GM12878 (cell line): Measurements from ENCODE around the gene PPIP5K2. TPM values are rescaled to one million over a fixed set of nuclear protein-coding genes. Genes with fewer than 3 reads are reported as not detected.

ENCODE experiments used
- ATAC-seq: fragments of 200-7000 bp; cut with Tn5 transposase; 3 replicates; pipeline ENCODE4 v1.9.1; 2020; ENCODE audit warnings: mild to moderate bottlenecking, moderate library complexity
- BruUV-seq: library from RNA; stranded (reverse); fragments of 400-500 nt; replicated peaks from 2 replicates; lab custom pipeline; 2021; lab: Mats Ljungman, UMichigan
- CTCF ChIA-PET: fragments of 300-600 bp; sonication (Branson Sonifier 250); formaldehyde crosslinking; extraction: SDS; loops from one replicate; lab custom pipeline; 2021; ENCODE audit warnings: inconsistent platforms; lab: Yijun Ruan, JAX
- POLR2A ChIA-PET: fragments of 350-600 bp; formaldehyde crosslinking; extraction: SDS; loops from one replicate; lab custom pipeline; 2021; ENCODE audit warnings: inconsistent platforms; lab: Charles Lee
- RAD21 ChIA-PET: fragments of 300-600 bp; sonication (Branson Sonifier 250); formaldehyde crosslinking; loops from one replicate; lab custom pipeline; 2023; ENCODE audit warnings: antibody characterized with exemption; ENCODE audit not compliant: unreplicated experiment; lab: Charles Lee
- SMC1A ChIA-PET: fragments of 300-600 bp; sonication (Branson Sonifier 250); formaldehyde crosslinking; loops from one replicate; lab custom pipeline; 2023; ENCODE audit not compliant: unreplicated experiment, uncharacterized antibody; lab: Charles Lee
- DNase-seq: peaks from one replicate; pipeline ENCODE4 v3.0.0-alpha.2; 2011; ENCODE audit warnings: low read depth, low spot score
- FAIRE-seq: peaks from 3 replicates; lab custom pipeline; 2011; peaks lifted over from hg19 to GRCh38; lab: Jason Lieb, UNC
- H2AFZ ChIP-seq: 2 replicates; pipeline ENCODE4 v1.6.0; 2011; ENCODE audit warnings: low read depth, low read length, control low read depth; ENCODE audit not compliant: control insufficient read depth
- H3K27ac ChIP-seq: 2 replicates; pipeline ENCODE4 v1.5.1; 2011; ENCODE audit warnings: control low read depth; ENCODE audit not compliant: control insufficient read depth, insufficient read depth
- H3K27me3 ChIP-seq, 2 experiments: replicated peaks in 1 of 2; 2 replicates each; pipeline versions ENCODE4 v1.6.0 to v1.6.1; 2011; ENCODE audit warnings: low read length in 1 of 2; ENCODE audit not compliant: control insufficient read depth in 2 of 2, insufficient read depth in 2 of 2
- H3K36me3 ChIP-seq, 2 experiments: 2 replicates each; pipeline ENCODE4 v1.5.1; 2011; ENCODE audit warnings: low read length in 1 of 2; ENCODE audit not compliant: control insufficient read depth in 2 of 2, insufficient read depth in 2 of 2
- H3K4me1 ChIP-seq: 2 replicates; pipeline ENCODE4 v1.6.1; 2011; ENCODE audit warnings: mild to moderate bottlenecking, low read length, moderate library complexity, mixed read lengths; ENCODE audit not compliant: control insufficient read depth, insufficient read depth
- H3K4me2 ChIP-seq: 2 replicates; pipeline ENCODE4 v1.6.0; 2011; ENCODE audit warnings: control low read depth; ENCODE audit not compliant: control insufficient read depth, insufficient read depth
- H3K4me3 ChIP-seq: fragments of 200-600 bp; sonication (generic); 2 replicates; pipeline ENCODE4 v1.5.1; 2016
- H3K79me2 ChIP-seq: 2 replicates; pipeline ENCODE4 v1.6.0; 2011; ENCODE audit warnings: low read length; ENCODE audit not compliant: control insufficient read depth, insufficient read depth
- H3K9ac ChIP-seq: 2 replicates; pipeline ENCODE4 v1.8.0; 2011; ENCODE audit warnings: low read length, control low read depth, mixed read lengths; ENCODE audit not compliant: control insufficient read depth, insufficient read depth
- H3K9me3 ChIP-seq: replicated peaks from 3 replicates; pipeline ENCODE4 v1.5.1; 2011; ENCODE audit warnings: mild to moderate bottlenecking, low read length; ENCODE audit not compliant: control insufficient read depth, insufficient read depth
- H4K20me1 ChIP-seq: 2 replicates; pipeline ENCODE4 v1.6.0; 2011; ENCODE audit not compliant: control insufficient read depth, insufficient read depth
- CHD1 ChIP-seq: IDR thresholded peaks from 2 replicates; pipeline ENCODE4 v1.6.1; 2012; ENCODE audit warnings: low read depth, low read length, improper control_type of control experiment
- HSF1 ChIP-seq: fragments of 150-350 bp; IDR thresholded peaks from 2 replicates; pipeline ENCODE4 v1.6.1; 2014; ENCODE audit warnings: mild to moderate bottlenecking, low read depth, low read length
- IRF3 ChIP-seq: fragments of 450-650 bp; IDR thresholded peaks from 2 replicates; pipeline ENCODE4 v1.6.1; 2014; ENCODE audit warnings: mild to moderate bottlenecking
- PRDM15 ChIP-seq: fragments of 450-650 bp; formaldehyde crosslinking; IDR thresholded peaks from 2 replicates; pipeline ENCODE4 v1.4.0; 2020; ENCODE audit warnings: mild to moderate bottlenecking, moderate library complexity
- RAD21 ChIP-seq: IDR thresholded peaks from 2 replicates; pipeline ENCODE4 v1.6.1; 2011; ENCODE audit warnings: mild to moderate bottlenecking, low read depth, low read length, moderate library complexity; ENCODE audit not compliant: insufficient read depth
- TBL1XR1 ChIP-seq: IDR thresholded peaks from 2 replicates; pipeline ENCODE4 v1.6.1; 2012; ENCODE audit warnings: low read depth, low read length, improper control_type of control experiment
- TCF3 ChIP-seq: IDR thresholded peaks from 2 replicates; pipeline ENCODE4 v1.6.1; 2012; ENCODE audit warnings: low read depth, mild to moderate bottlenecking, low read length, borderline replicate concordance; ENCODE audit not compliant: insufficient read depth
- whole genome bisulfite sequencing: methylation state at CpG from one replicate; pipeline ENCODE4 v1.1.6; 2016; ENCODE audit warnings: low lambda C conversion rate; ENCODE audit not compliant: insufficient replicate concordance, insufficient coverage; ENCODE audit errors: missing lambda C conversion rate; 5-methylcytosine and 5-hydroxymethylcytosine counted together
- in situ Hi-C: fragments of 300-500 bp; cut with MboI; formaldehyde crosslinking; loops from 9 replicates; pipeline ENCODE4 v1.14.3; 2018; ENCODE audit warnings: mixed read lengths
- intact Hi-C: fragments of 100-400 bp; cut with micrococcal nuclease; formaldehyde crosslinking; loops from one replicate; pipeline ENCODE4 v1.14.2; 2022; ENCODE audit not compliant: unreplicated experiment
- polyA plus RNA-seq, 11 experiments: library from polyadenylated mRNA; depleted of rRNA in 4 of 11; unstranded in 6 of 11; stranded (reverse) in 5 of 11; fragments of >200 nt; fragmentation: Nextera tagmentation in 4 of 11; fragmentation: Illumina TruSeq in 1 of 11; extraction: Ambion mirVana in 4 of 11; extraction: Trizol in 1 of 11; gene quantifications; 1 replicate in 1 of 11; 2 replicates in 10 of 11; pipeline versions ENCODE4 v1.2.1 to v1.2.3, GENCODE V29; 2011 to 2016; ENCODE audit warnings: inconsistent platforms in 2 of 11, missing spikeins in 2 of 11, low read depth in 1 of 11
- total RNA-seq, 4 experiments: library from RNA; depleted of rRNA in 3 of 4; stranded (reverse); fragments of >200 nt in 3 of 4; fragmentation: Illumina TruSeq in 1 of 4; extraction: Trizol in 1 of 4; gene quantifications; 2 replicates each; pipeline versions ENCODE4 v1.2.1 to v1.2.3, GENCODE V29; 2013 to 2021
- TF ChIP-seq, protein P1 (sequence below): fragments of 450-650 bp; IDR thresholded peaks from 2 replicates; pipeline ENCODE4 v1.6.1; 2017; ENCODE audit warnings: mild to moderate bottlenecking, moderate library complexity

Gene PPIP5K2
- total and polyA plus RNA-seq, 10 of the 15 experiments (the other 5 are each of a cell fraction or from before 2014, with no cell fraction given): 27.7 to 87.3 (median 58.6) TPM

- peak overlapping the region; percentile 71 for H3K4me3 ChIP-seq
- WGBS: under 1% methylated on average over 15 of the region's 15 CpGs
- no peak for TF ChIP-seq RAD21
- 0 out of 2 replicates have a peak, but pooled peaks have one; percentile 68 for TF ChIP-seq CHD1
- TF ChIP-seq HSF1: no peak
- TF ChIP-seq TCF3: no peak
- no peak for TF ChIP-seq TBL1XR1
- TF ChIP-seq, protein P1, sequence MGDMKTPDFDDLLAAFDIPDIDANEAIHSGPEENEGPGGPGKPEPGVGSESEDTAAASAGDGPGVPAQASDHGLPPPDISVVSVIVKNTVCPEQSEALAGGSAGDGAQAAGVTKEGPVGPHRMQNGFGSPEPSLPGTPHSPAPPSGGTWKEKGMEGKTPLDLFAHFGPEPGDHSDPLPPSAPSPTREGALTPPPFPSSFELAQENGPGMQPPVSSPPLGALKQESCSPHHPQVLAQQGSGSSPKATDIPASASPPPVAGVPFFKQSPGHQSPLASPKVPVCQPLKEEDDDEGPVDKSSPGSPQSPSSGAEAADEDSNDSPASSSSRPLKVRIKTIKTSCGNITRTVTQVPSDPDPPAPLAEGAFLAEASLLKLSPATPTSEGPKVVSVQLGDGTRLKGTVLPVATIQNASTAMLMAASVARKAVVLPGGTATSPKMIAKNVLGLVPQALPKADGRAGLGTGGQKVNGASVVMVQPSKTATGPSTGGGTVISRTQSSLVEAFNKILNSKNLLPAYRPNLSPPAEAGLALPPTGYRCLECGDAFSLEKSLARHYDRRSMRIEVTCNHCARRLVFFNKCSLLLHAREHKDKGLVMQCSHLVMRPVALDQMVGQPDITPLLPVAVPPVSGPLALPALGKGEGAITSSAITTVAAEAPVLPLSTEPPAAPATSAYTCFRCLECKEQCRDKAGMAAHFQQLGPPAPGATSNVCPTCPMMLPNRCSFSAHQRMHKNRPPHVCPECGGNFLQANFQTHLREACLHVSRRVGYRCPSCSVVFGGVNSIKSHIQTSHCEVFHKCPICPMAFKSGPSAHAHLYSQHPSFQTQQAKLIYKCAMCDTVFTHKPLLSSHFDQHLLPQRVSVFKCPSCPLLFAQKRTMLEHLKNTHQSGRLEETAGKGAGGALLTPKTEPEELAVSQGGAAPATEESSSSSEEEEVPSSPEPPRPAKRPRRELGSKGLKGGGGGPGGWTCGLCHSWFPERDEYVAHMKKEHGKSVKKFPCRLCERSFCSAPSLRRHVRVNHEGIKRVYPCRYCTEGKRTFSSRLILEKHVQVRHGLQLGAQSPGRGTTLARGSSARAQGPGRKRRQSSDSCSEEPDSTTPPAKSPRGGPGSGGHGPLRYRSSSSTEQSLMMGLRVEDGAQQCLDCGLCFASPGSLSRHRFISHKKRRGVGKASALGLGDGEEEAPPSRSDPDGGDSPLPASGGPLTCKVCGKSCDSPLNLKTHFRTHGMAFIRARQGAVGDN: peak; percentile 63; the same call in 1 of the 2 replicates
- no peak for TF ChIP-seq PRDM15 (CRISPR knock-in tag)
- no peak for TF ChIP-seq IRF3
Measured at GRCh38 chr5:103119070-103119764, 884 bp upstream of the PPIP5K2 start.

More at GRCh38 chr5:103119070-103119764, 884 bp upstream of the PPIP5K2 start:
- H3K9ac ChIP-seq: peak overlapping the region; percentile 92
- ChIA-PET CTCF (interaction anchor here (0.8 to 2.6 kb wide), 5 partner anchors 12 to 145 kb away, joined by 3 to 14 read pairs (median 4); no protein-coding TSS in a partner anchor), RAD21 (interaction anchor here (1.1 to 1.4 kb wide), 5 partner anchors 10 to 364 kb away, joined by 3 to 7 read pairs (median 4); partner anchors contain the start of gene PAM), POLR2A (interaction anchor here (0.6 to 1.7 kb wide), 8 partner anchors 9 to 363 kb away, joined by 3 to 8 read pairs (median 5); partner anchors contain the start of genes MACIR and PAM), SMC1A (interaction anchor here (0.9 to 2.2 kb wide), 11 partner anchors 9 to 533 kb away, joined by 3 to 12 read pairs (median 5); no protein-coding TSS in a partner anchor)
- peaks cover 69% of the 10 kb centered on the region for H3K79me2 ChIP-seq
- no peak for FAIRE-seq
- H3K4me2 ChIP-seq: peak overlapping the region; percentile 39
- H2AFZ ChIP-seq: peak overlapping the region; percentile 96
- peak; percentile 9 for DNase-seq
- no peaks in the 10 kb centered on the region for H3K4me1 ChIP-seq
- in situ Hi-C loops (no loop called here), intact Hi-C loops (no loop called here)
- no peak for ATAC-seq
- TSS peak; percentile 94 for BruUV-seq
- H3K27ac ChIP-seq: peak overlapping the region; percentile 97
- H3K9me3 ChIP-seq: no peaks in the 10 kb centered on the region; the same call in 2 of the 3 replicates
- H4K20me1 ChIP-seq: no peaks in the 10 kb centered on the region
- no peaks in the 10 kb centered on the region for H3K36me3 ChIP-seq
- H3K27me3 ChIP-seq: no peaks in the 10 kb centered on the region
